GM19468 (cell line): ENCODE results near the gene HOXD4.

ENCODE experiments used
- ATAC-seq: cut with Tn5 transposase; IDR thresholded peaks from one replicate; pipeline ENCODE4 v1.9.1; 2021; ENCODE audit warnings: mild to moderate bottlenecking, moderate library complexity, moderate number of reproducible peaks; ENCODE audit not compliant: unreplicated experiment; ENCODE audit errors: extremely low read depth

HOXD4 gene

DNA sequence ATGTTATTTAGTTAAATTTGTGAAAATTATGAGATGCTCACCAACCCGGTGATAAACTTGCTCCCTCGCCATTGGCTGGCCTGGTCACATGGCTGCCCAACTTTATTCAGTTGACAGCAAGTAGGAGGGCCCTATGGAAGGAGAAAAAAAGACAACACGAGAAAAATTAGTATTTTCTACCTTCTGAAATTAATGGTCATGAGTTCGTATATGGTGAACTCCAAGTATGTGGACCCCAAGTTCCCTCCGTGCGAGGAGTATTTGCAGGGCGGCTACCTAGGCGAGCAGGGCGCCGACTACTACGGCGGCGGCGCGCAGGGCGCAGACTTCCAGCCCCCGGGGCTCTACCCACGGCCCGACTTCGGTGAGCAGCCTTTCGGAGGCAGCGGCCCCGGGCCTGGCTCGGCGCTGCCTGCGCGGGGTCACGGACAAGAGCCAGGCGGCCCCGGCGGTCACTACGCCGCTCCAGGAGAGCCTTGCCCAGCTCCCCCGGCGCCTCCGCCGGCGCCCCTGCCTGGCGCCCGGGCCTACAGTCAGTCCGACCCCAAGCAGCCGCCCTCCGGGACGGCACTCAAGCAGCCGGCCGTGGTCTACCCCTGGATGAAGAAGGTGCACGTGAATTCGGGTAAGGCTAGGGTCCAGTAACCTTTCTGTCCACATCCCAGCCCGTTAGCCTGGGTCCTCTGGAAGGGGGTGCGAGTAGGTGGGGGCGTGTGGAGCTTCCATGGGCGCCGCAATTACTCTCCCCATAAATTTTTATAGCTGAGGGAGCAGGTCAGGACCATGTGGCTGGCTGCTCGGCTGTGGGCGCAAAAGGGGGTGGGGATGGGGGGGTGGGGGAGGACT is at the start of gene HOXD4:
TSS of gene HOXD4 (plus strand) at position 109 of the 846 bp plus-strand sequence. CDS start at position 193, 84 bp downstream.
- ATAC-seq, result no peak

DNA sequence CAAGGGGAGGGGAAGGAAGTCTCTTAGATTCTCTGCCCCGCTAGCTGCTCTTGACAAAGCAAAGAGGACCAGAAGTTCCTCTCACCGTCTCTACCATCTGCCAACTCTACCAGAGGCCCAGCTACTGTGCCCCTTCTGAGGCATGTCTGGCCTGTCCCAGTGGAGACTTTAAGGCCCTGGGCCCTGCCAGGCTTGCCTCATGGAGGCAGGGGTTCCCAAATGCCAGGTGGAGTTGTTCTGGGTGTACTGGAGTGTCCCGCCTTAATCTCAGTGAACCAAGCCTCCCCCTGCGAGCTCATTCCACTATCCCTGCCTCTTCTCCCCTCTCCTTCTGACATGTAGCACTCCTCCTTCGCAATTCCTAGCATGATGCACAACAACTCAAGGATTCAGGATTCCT is 49.5 kb upstream of the HOXD4 start:
- ATAC-seq, result no peak

DNA sequence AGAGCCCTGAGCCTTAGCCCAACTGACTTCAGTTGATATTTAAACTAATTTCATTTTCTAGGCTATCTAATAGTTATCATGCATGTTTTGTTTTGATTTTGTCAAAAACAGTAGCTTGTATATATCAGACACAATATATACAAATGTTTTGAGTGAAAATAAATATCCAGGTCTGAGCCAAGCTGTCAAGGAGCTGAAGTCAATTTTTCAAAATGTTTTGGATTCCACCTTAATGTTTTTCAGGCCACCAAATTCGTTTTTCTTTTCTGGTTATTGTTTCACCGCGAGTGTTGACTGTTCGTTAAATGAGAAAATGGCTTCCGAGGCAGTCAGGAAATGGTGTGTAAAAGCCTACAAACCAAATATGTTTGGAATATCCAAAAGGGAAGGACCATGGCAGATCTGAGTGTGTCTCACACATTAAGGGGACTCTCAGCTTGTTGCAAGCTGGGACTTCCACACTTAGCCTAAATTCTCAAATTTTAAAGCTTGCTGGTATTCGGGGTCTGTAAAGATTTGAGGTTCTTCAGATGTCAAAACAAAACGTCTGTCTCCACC is 49.0 kb upstream of the HOXD4 start:
- no peak for ATAC-seq

DNA sequence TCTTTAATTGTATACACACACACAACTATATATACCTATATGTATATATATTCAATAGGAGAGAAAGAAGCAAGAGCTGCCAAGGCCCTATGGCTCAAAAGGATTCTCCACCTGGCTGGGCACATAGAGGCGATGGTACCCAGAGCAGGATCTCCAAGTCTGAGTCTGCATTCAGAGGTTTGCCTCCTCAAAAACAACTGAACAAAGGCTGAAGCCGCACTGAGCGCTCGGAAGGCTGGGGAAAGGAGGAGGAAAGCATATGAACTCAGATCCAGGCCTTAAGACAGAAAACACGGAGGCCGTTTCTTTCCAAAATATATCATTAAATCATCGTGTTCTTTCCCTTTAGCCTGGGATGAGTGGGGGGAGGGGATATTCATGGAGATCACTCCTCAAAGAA is 48.2 kb upstream of the HOXD4 start:
- ATAC-seq, result no peak

DNA sequence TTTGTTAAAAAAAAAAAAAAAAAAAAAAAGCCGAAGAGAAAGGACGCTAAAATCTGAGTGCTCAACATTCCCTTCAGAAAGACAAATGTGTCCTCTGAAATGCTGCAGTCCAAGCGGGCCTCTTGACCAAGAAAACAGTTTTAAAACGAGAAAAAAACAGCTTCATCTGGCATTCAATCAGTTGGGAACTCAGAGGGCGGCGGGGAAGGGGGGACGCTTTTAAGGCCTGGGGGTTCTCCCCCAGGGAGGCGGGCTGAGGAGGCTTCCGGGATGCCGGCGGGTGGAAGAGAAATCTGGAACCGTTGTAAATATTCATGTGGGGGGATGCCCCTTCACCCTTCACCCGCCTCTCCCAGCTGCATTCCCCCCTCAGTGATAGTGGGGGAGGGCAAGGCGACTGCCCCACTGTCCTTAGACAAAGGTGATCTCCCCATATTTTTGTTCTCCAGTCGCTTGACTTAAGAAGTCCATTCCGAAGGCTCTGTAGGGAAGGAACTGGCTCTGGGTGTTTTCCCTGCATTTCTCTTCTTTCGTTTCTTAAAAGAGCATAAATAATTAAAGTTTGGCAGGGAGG is 47.5 kb upstream of the HOXD4 start:
- no peak for ATAC-seq

DNA sequence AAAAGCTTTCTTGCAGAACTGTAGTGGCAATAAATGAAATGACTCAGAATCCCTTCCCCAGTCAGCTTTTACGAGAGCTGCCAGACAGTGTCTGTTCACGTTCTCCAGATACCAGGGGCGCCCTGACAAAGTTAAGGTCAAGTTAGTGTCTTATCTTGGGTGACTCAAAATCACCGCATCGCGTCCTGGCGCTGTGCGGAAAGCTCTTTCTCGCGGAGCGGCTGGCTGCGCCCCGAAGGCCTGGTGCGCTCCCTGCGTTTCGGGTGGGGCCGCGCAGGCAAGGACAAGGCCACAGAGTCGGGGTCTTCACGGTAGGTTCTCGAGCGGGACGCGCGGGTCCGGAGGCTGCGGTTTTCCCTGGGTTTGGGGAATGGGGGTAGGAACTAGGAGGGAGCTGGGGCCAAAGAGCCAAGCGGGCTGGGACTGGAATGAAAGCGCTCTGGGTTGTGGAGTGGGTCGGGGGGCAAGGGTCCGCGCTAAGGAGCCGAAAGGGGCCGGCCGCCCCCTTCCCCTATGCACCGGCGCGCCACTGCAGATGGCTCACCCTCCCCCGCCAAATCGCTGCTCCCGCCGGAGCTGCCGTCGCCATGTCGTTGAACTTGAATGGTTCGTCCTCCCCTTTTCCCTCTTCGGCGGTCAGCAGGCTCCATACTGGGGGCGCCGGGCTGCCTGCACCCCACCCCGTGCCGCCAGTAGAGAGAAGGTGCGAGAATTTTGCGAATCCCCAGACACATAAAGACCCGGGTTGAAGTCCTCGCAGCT is 46.9 kb upstream of the HOXD4 start:
- no peak for ATAC-seq

DNA sequence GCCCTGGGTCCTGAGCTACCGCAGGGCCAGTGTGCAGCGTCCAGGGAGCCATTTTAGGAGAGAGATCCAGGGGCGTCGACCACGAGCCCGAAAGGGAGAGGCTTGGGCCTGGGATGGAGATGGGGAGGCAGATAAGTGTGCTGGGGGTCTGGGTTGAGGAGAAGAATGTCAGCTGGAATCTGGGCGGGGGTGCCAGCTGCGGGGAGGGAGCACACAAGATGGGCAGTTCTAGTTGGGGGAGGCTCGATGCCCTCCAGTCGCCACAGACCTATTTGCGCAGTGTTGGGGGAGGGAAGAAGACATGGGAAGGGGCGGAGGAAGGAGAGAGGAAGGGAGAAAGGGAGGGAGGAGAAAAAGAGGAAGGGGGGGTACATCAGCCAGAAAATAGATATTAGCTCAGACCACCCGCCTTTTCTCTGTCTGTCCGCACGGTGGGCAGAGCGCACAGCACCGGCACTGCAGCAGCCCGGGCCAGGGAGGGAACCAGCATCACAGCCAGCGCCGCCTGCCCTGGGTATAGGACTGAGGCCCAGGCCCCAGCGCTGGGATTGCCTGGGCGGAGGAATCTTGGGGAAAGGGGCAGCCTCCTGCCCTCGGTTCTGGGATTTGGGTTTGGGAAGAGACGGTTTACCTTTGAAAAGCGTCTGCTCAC is 46.1 kb upstream of the HOXD4 start:
- ATAC-seq, result no peak

DNA sequence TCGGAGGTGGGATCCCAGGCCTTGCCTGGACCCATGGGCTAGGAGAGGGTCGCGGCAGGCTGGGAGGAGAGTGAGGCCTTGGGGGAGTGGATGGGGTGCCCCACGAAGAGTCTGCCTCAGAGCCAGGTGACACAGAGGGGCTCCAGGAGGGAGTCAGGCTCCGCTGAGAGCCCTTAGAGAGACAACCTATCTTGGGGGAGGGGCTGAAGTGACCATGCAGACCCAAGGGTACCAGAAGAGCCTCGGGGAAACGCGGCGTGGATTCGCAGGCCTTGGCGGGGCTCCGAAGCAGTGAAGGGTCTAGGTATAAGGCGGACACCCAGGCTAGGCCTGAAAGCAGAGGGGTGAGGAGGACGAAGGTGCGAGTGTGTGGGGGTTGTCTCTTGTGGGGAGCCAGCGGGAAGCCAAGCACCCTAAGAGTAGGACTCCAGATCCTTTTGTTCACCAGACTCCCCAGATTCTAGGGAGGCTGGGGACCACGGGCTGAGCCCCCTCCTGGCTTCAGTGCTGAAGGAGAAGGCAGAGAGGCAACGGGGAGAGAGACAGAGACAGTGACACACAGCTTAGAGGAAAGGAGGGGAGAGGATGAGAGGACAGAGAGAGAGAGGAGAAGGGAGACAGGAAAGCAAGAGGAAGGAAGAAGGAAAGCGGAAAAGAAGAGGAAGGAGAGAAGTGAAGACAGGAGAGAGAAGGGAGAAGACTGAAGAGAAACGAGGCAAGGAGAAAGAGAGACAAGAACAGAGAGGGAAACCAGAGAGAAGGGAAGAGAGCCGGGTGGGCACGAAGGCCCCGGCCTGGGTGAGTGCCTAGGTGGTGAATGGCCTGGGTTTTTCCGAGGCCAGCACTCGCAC is 45.4 kb upstream of the HOXD4 start:
- no peak for ATAC-seq

DNA sequence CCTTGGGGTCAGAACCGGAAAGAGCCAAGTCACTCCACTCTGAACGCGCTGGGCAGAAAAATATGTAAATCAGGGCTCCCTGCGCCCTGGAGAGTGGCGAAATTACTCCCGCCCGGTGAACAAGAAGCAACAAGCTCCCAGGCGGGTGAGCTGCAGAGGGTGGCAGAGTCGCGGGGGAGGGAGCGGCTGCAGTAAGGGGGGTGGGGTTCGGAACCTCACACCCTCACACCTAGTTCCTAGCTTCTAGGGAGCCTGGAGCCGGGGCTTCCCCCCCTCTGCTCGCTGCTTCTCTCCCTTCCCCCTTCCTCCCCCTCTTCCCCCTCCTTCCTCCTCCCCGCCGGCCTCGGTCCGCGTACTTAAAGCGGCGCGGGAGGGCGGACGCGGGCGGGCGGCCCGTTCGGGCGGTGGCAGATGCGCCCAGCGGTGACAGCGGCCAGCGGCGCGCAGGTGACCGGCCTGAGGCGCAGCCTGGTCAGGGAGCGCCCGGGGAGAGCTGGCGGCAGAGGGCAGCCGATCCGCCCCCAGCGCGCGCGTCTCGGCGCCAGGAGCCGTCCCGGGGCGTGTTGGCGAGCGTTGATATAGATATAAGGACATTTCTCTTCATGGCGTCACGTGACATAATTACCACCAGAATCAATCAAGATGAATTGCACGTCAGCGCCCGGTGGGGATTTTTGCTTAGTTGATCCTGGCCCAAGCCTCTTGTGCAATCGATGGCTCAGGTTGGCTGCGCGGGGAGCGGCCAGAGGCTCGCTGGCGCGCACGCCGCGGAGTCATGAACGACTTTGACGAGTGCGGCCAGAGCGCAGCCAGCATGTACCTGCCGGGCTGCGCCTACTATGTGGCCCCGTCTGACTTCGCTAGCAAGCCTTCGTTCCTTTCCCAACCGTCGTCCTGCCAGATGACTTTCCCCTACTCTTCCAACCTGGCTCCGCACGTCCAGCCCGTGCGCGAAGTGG is 44.5 kb upstream of the HOXD4 start, which contains the start of gene HOXD11:
TSS of gene HOXD11 (plus strand) at position 700 of the 959 bp plus-strand sequence. CDS start at position 776, 76 bp downstream.
- ATAC-seq, result no peak

DNA sequence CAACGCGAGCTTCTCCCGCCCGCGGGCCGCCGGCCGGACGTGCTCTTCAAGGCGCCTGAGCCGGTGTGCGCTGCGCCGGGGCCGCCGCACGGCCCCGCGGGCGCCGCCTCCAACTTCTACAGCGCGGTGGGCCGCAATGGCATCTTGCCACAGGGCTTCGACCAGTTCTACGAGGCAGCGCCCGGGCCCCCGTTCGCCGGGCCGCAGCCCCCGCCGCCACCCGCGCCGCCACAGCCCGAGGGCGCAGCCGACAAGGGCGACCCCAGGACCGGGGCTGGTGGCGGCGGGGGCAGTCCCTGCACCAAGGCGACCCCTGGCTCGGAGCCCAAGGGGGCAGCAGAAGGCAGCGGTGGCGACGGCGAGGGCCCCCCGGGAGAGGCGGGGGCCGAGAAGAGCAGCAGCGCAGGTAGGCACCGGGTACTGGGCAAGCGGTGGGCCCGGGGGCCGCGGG is 43.6 kb upstream of the HOXD4 start:
- ATAC-seq, result no peak

DNA sequence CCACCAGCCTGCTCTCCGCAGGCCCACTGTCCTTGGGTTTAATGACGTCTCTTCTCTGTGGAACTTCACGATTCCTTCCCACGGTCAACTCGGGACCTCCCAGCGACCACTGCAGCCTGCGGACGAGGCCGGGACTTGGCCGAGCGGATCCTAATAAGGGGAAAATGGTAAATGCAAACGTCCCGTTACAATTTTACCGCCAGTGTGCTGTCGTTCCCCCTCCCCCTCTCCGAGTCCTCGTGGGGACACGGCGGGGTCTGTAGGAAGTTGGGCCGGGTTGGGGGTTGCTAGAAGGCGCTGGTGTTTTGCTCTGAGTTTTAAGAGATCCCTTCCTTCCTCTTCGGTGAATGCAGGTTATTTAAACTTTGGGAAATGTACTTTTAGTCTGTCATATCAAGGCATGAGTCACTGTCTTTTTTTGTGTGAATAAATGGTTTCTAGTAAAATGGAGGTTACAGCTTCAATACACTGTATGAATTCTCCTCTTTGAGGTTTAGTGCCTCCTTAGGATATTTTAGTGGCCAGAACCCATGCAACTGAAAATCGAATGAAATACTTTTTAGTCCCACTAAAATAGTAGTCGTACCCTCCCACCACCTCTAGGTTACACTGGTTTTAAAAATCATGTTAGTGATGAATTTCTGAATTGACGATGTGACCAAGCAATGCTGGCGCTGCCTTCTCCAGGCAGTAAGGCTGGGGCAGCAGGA is 42.0 kb upstream of the HOXD4 start:
- no peak for ATAC-seq

DNA sequence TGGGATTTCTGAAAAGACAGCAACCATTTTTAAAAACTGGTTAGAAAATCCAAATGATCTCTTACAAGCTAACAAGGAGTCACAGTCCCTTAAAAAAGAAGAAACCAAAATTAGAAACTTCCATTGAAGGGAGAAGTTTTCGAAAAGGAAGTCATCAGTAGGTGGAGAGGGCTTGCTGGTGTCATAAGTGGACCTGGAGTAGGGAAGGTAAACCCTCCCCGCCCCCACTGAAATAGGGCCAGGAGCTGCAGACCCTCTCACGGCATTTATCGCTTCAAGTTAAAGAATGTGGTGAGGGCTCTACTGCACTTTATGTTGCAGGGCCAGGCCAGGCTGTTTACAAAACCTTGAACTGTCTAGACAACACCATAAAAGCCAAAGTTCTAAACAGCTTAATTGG is 41.4 kb upstream of the HOXD4 start:
- ATAC-seq, result no peak

DNA sequence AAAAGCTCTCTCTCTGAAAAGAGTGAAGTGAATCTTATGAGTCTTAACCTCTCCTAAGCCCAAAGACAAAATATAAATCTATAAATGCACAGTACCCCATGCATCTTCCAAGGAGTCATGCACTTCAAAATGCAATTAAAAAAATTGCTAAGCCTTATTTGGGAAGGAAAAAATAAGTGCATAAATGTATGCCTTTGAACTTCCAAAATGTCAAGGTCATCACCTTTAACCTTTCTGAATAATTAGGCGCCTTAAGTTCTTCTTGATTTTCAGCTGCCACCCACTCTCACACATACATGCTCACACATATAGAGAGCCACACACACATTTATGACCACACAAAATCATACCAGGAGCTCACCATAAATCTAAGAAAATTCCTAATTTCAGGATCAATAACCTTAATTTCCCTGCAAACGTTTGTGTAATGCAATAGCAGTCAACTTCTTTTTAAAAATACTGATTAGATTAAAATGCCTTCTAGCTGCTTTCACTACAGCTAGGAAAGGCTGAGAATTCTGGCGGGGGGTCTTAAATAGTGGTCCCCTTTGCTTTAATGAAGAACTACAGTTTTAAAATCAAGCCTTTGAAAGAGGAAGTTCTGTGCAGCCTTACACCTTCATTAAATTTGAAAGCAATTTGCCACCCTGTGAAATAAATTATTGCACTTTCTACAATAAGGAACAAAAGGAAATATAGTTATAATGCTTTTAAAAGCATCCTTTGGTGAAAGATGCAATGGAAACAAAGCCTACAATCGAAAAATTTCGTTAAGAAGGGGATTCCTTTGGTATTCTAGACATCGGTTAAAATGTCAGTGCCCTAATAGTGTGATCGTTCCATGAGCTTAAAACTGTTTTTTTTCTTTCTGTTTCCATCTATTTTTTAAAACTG is 40.7 kb upstream of the HOXD4 start:
- ATAC-seq, result no peak

DNA sequence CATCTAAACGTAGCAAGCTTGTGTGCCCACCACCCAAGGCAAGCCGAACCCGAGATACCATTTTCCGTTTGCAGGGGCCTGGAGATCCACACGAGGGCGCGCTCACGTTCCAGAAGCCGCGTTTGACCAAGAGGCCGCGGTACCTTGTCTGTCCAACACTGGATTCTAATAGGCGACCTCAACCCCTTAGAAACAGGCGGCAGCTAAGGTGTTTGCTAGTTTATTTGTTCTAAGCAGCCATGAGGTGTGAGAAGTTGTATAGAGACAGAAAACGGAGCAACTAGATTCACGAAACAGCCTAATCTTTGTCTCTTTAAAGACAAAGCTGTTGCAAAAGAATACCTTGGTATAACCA is 40.1 kb upstream of the HOXD4 start:
- ATAC-seq, result no peak

DNA sequence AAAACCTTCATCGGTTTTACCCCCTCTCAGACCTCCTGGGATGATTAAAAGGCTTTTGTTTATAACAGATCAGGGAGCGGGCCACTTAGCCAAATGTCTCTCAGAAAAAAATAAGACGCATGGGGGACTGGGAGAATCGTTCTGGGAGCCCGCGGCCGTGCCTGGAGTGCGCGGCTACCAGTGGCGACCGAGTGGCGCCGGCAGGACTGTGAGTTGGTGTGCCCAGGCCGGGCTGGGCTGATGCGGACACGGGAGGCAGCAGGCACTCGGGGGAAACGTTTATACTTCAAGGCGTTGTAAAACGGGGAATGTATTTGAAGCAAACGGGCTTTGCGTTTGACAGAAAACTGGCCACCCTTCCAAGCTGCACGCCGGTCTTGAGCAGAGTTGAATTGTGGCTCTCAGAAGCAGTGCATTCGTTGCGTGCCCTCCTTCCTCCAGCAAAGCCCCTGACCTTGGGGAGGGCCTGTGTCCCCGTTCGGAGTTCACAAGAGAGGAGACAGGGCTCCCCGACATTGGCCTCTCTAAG is 39.4 kb upstream of the HOXD4 start:
- no peak for ATAC-seq
